HG02973 (cell line): ENCODE measurements around the gene CATSPER4.

Experiments
- ATAC-seq: cut with Tn5 transposase; IDR thresholded peaks from one replicate; pipeline ENCODE4 v1.9.1; 2021; ENCODE audit warnings: moderate library complexity; ENCODE audit not compliant: unreplicated experiment

The CATSPER4 gene

GRCh38 chr1:26164036-26164860, 26.2 kb upstream of the CATSPER4 start:
- ATAC-seq = no peak

GRCh38 chr1:26164861-26165842, 25.2 kb upstream of the CATSPER4 start:
- ATAC-seq = no peak

- ATAC-seq = no peak
Measured at GRCh38 chr1:26166719-26167281, 23.6 kb upstream of the CATSPER4 start.

GRCh38 chr1:26168410-26169197, 21.8 kb upstream of the CATSPER4 start, which contains the start of gene C1orf232:
TSS of gene C1orf232 (minus strand) at chr1:26168963. CDS start at chr1:26168499, 464 bp downstream.
- ATAC-seq = no peak

- ATAC-seq = no peak
Measured at GRCh38 chr1:26169198-26169554, 21.2 kb upstream of the CATSPER4 start.

DNA sequence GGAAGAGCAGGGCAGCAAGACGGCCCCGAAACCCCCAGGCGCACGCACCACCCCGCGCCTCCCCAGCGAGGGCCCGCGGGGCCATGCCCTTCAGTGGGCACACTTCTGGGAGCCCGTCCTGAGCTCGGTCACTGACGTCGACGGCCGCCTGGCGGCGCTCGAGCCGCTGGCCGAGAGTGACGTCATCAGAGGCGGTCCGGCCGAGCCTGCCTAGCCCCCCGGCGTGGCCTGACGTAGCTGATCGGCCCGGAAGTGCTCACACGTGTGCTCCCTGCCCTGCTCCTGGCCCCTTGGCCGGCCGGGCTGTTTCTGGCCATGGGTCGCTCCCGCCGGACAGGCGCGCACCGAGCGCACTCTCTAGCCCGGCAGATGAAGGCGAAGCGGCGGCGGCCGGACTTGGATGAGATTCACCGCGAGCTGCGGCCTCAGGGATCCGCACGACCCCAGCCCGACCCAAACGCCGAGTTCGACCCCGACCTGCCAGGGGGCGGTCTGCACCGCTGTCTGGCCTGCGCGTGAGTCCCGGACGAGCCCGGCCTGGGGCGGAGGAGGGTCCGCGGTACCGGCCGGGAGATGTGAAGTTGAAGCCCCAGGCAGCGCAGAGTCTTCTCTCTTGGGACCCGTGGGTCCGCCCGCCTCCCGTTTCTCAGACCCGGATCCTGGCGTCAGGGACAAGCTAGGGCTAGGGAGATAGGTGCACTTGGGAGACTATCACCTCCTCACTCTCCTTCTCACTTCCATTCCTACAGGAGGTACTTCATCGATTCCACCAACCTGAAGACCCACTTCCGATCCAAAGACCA, 20.5 kb upstream of the CATSPER4 start, which contains the start of gene ZNF593:
TSS of gene ZNF593 (plus strand) at position 240 of the 803 bp plus-strand sequence. CDS start at position 316, 76 bp downstream.
- ATAC-seq = peak; percentile 82

- ATAC-seq = no peak
Measured at GRCh38 chr1:26170472-26170821, 20.0 kb upstream of the CATSPER4 start.

- no peak for ATAC-seq
Measured at GRCh38 chr1:26171084-26172072, 19.0 kb upstream of the CATSPER4 start, which contains the start of gene ZNF593OS. TSS of gene ZNF593OS (minus strand) at chr1:26171832. CDS start at chr1:26171661, 171 bp downstream.

GRCh38 chr1:26175346-26175745, 15.1 kb upstream of the CATSPER4 start:
- no peak for ATAC-seq

- ATAC-seq = no peak
Measured at GRCh38 chr1:26177182-26177684, 13.2 kb upstream of the CATSPER4 start, which contains the start of gene CNKSR1. TSS of gene CNKSR1 (plus strand) at chr1:26177491. CDS start at chr1:26177548, 57 bp downstream.

DNA sequence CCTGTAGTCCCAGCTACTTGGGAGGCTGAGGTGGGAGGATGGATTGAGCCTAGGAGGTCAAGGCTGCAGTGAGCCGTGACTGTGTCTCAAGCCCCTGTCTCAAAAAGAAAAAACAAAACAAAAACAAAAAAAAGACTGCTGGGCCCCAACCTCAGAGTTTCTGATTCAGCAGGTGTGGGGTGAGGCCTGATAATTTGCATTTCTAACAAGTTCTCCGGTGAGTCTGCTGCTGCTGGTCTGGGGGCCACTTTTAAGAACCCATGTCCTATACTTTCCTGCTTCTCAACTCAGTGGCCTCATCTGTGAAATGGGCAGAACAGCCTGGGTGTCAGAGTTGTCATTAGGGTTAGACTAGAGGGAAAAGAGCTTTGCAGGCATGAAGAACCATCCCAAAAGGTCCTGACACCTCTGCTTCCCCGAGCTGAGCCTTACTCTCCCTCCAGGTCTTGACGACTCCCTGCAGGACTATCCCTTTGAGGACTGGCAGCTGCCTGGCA, 10.3 kb upstream of the CATSPER4 start:
- no peak for ATAC-seq

DNA sequence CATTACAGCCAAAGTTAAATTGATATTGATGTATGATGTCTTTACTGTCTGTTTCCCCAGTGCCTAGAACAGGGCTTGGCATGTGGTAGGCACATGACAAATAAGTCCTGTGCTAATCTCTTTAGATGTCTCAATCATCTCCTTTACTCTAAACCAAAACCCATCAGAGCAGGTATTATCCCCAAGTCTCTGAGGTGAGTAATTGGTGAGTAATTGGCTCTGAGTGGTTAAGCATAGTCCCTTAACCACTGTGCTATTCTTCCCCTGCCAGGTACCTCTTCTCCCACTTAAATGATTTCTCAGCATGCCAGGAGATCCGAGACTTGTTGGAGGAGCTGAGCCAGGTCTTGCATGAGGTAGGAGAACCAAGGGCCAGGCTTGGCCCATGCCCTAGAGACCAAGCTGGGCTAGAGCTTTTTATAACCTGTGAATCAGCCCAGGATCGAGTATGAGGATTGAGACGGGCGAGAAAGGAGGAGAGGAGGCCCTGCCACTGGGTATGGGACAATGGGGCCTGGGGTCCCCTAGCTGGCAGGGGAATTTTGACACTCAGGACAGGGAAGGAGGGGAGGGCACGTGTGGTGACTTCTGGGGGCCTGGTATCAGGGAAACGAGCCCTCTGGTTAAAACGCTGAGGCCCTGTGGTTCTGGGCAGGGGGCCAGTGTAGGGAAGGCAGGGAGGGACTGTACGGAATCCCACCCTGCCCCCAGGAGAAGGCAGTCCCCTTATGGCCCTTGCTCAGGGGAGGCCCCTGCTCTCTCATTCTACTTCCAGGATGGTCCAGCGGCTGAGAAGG, 8.6 kb upstream of the CATSPER4 start:
- no peak for ATAC-seq

DNA sequence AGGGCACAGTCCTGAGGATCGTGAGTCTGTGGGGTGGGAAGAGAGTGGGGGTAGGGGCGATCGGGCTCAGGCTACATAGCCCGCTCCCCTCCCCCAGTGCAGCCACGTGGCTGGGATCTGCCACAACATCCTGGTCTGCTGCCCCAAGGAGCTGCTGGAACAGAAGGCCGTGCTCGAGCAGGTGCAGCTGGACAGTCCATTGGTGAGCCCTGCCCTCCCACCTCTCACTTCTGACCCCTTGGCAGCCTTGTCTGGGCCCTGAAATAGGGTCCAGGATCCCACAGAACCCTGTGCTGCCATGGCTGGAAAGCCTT, 8.1 kb upstream of the CATSPER4 start:
- ATAC-seq = no peak

DNA sequence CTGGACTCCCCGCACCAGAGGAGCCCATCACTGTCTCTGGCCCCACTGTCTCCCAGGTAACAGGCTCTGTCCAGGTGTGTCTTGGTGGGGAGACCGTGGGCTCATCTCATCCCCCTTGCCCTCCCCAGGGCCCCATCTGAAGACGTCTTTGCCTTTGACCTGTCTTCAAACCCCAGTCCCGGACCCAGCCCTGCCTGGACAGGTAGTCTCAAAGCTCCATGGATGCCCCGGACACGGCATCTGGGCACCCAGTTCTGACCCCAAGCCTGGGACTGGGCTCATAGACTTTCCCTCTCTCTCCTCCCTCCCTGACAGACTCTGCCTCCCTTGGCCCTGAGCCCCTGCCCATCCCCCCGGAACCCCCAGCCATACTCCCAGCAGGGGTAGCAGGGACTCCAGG, 6.3 kb upstream of the CATSPER4 start:
- no peak for ATAC-seq

- ATAC-seq = no peak
Measured at GRCh38 chr1:26184883-26185282, 5.5 kb upstream of the CATSPER4 start.

DNA sequence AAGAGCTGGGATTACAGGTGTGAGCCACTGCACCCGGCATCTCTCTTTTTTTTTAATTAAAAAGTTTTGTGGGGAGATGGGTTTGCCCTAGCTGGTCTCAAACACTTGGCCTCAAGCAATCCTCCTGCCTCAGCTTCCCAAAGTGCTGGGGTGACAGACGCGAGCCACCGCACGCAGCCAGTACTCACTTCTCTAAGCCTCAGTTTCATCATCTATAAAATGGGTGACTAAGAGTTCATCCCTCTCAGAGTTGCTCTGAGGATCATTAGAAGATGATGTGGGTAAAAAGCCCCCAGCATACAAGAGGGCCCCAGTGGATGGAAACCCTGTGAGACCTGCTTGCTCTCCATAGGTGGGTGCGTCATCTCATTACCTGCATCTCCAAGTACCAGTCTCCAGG, 2.5 kb upstream of the CATSPER4 start:
- ATAC-seq = no peak

DNA sequence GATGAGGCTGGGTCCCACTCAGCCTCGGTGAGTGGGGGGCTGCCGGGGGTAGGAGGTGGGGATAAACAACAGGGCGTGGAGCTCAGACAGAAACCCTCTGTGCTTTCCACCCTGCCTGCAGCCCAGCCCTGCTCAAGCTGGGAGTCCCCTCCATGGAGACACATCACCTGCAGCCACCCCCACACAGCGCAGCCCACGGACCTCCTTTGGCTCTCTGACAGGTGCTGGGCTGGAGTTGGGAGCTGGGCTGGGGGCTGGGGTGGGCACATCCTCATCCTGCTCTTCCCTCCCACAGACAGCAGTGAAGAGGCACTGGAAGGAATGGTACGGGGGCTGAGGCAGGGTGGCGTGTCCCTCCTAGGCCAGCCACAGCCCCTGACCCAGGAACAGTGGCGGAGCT, 1.9 kb upstream of the CATSPER4 start:
- no peak for ATAC-seq
